AG04449 (cell line): ENCODE measurements around the gene NGEF.

Source experiments
- CTCF ChIA-PET: fragments of 350-600 bp; formaldehyde crosslinking; extraction: SDS; loops from one replicate; lab custom pipeline; 2021; ENCODE audit warnings: antibody characterized with exemption; lab: Yijun Ruan, JAX
- POLR2A ChIA-PET: fragments of 400-600, 350-600 bp; formaldehyde crosslinking; extraction: SDS; loops from one replicate; lab custom pipeline; 2020; ENCODE audit warnings: antibody characterized with exemption, inconsistent platforms; lab: Yijun Ruan, JAX
- DNase-seq: peaks from one replicate; pipeline ENCODE4 v3.0.0-alpha.2; 2010; ENCODE audit warnings: low read depth, low spot score
- H3K4me3 ChIP-seq: 2 replicates; pipeline ENCODE4 v1.5.1; 2011; ENCODE audit warnings: low read depth, mild to moderate bottlenecking, control low read depth, low read length
- CTCF ChIP-seq: IDR thresholded peaks from one replicate; pipeline ENCODE4 v1.5.1; 2011; ENCODE audit warnings: mild to moderate bottlenecking, moderate library complexity, low read length, control low read depth, inconsistent platforms; ENCODE audit not compliant: insufficient read depth; ENCODE audit errors: missing control alignments

NGEF gene

GRCh38 chr2:232920760-232921159, 92.3 kb downstream of the NGEF start:
- TF ChIP-seq CTCF: no peak
- POLR2A ChIA-PET: interaction anchor here (0.6 kb wide), 1 partner anchor 14 kb away, joined by 4 read pairs; no protein-coding TSS in a partner anchor
- H3K4me3 ChIP-seq: no peak overlapping the region
- DNase-seq: no peak
- CTCF ChIA-PET: no interaction called here

GRCh38 chr2:232920055-232920454, 93.0 kb downstream of the NGEF start:
- H3K4me3 ChIP-seq: no peak overlapping the region
- ChIA-PET CTCF (no interaction called here), POLR2A (no interaction called here)
- TF ChIP-seq CTCF: no peak
- DNase-seq: no peak

- ChIA-PET POLR2A (no interaction called here), CTCF (no interaction called here)
These were observed 93.9 kb downstream of the NGEF start for GRCh38 chr2:232919141-232919540.

GRCh38 chr2:232913903-232914302, 99.2 kb downstream of the NGEF start:
- no peak for TF ChIP-seq CTCF
- ChIA-PET CTCF (no interaction called here), POLR2A (no interaction called here)
- DNase-seq: no peak
- no peak overlapping the region for H3K4me3 ChIP-seq

More at GRCh38 chr2:232919141-232919540, 93.9 kb downstream of the NGEF start:
- TF ChIP-seq CTCF: no peak
- H3K4me3 ChIP-seq: no peak overlapping the region
- DNase-seq: no peak

- no peak for TF ChIP-seq CTCF
- ChIA-PET POLR2A (no interaction called here), CTCF (no interaction called here)
- no peak for DNase-seq
- no peak overlapping the region for H3K4me3 ChIP-seq
These were observed 101.3 kb downstream of the NGEF start for GRCh38 chr2:232911712-232912277.

- no peak for TF ChIP-seq CTCF
- CTCF ChIA-PET: no interaction called here
- POLR2A ChIA-PET: no interaction called here
- DNase-seq: no peak
- H3K4me3 ChIP-seq: no peak overlapping the region
These were observed 102.7 kb downstream of the NGEF start for GRCh38 chr2:232910376-232910775.
